Measurements from ENCODE around the gene GLS. TPM values are rescaled to one million over a fixed set of nuclear protein-coding genes. Genes with fewer than 3 reads are reported as not detected.
A peak's percentile ranks its signal among the peaks of the same experiment; 100 is the strongest.

Gene GLS
- total and polyA plus RNA-seq, 5 experiments from 2014 or later = 30.0 to 214 (median 55.9) TPM

DNA sequence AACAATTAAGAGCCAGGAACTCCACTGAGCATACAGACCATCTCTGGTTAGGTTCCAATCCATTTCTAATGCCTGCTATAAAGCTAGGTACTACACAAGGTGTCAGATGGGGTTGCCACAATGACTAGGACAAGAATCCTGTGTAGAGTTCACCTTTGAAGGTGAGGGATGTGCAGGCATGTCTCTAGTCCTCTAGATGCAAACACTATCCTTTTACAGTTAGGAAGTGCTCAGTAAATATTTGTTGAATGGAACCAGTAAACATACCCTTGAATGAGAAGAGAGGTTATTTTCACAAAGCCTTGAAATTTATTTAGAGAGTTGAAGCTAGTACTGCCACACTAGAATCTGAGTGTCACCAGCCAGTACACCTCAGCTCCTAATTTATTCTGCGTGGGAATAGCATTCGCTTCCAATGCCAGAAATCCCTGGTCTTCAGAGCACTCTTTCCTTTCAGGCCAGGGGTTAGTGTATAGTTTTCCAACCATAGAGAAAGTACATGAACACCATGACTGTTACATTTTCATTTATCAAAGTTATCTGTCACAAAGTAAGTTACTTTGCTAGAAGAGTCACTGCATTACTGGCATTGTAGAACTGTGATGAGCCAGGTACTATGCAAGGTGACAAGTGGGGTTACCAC is 85.1 kb downstream of the GLS start:
- H3K4me1 Mint-ChIP-seq = peaks cover 17 to 51% (median 25%) of the 10 kb centered on the region in 4 donors
- POLR2A ChIA-PET = interaction anchor here (0.6 to 0.9 kb wide), 2 partner anchors 23 to 47 kb away, joined by 3 read pairs; no protein-coding TSS in a partner anchor
- ATAC-seq (no peak), DNase-seq (no peak)
- peak overlapping the region in 7 of 10 donors; percentile 27 to 89 (median 61) for H3K27ac Mint-ChIP-seq
- H3K9me3 Mint-ChIP-seq = no peaks in the 10 kb centered on the region
- no peak overlapping the region for H3K4me3 Mint-ChIP-seq
- no peaks in the 10 kb centered on the region for H3K27me3 Mint-ChIP-seq
- H3K36me3 Mint-ChIP-seq = peaks cover 14 to 88% (median 17%) of the 10 kb centered on the region in 3 donors

DNA sequence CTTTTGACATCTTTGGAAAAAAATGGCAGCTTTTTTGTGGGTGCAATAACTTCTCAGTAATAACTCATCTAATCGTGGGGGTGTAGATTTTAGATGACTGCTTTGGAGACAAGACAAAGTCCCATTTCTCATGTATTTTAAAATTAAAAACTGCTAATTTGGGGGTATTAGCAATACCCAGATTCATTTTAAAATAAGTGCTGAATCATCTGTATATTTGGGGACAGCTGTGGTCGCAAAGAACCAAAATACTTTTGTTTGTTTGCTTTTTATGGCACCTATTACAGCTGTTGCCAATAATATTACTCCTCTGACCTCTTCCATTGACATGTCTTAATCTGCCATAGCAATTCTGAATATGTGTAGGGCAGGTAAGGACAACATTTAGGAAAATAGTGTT is 87.9 kb downstream of the GLS start:
- no peak for ATAC-seq

DNA sequence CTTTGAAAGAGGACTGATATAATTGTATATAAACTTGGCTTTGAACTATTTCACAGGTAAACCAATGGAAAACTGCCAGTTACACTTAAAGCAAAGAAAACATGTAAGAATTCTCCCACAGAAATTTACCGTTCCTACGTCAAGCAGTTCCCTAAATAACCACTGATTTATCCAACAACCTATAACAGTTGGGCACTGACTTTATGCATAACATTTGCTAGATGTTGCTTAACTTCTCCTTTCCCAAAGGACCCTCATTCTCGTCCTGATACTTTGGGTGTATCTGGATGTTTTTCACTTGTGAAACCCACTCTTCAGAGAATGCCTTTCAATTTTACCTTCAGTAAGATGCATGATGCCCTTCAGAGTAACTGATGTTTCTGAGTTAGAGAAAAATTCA is 89.5 kb downstream of the GLS start:
- ATAC-seq = no peak
- H3K36me3 Mint-ChIP-seq = peaks cover 15 to 92% (median 33%) of the 10 kb centered on the region in 3 donors
- POLR2A ChIA-PET = no interaction called here
- no peaks in the 10 kb centered on the region for H3K9me3 Mint-ChIP-seq
- no peaks in the 10 kb centered on the region for H3K27me3 Mint-ChIP-seq
- no peak for DNase-seq
- H3K4me1 Mint-ChIP-seq = peaks cover 4 to 46% (median 17%) of the 10 kb centered on the region in 4 donors
- no peak overlapping the region for H3K4me3 Mint-ChIP-seq
- peak overlapping the region in 9 of 10 donors; percentile 43 to 87 (median 82) for H3K27ac Mint-ChIP-seq

More for the DNA sequence above, 87.9 kb downstream of the GLS start:
- Mint-ChIP-seq H3K27me3 (no peaks in the 10 kb centered on the region), H3K4me3 (no peak overlapping the region), H3K27ac (peak overlapping the region in 6 of 10 donors; percentile 33 to 82 (median 76)), H3K9me3 (no peaks in the 10 kb centered on the region), H3K36me3 (peaks cover 11 to 91% (median 26%) of the 10 kb centered on the region in 3 donors), H3K4me1 (peaks cover 11 to 53% (median 25%) of the 10 kb centered on the region in 4 donors)
- no peak for DNase-seq
- POLR2A ChIA-PET = no interaction called here

DNA sequence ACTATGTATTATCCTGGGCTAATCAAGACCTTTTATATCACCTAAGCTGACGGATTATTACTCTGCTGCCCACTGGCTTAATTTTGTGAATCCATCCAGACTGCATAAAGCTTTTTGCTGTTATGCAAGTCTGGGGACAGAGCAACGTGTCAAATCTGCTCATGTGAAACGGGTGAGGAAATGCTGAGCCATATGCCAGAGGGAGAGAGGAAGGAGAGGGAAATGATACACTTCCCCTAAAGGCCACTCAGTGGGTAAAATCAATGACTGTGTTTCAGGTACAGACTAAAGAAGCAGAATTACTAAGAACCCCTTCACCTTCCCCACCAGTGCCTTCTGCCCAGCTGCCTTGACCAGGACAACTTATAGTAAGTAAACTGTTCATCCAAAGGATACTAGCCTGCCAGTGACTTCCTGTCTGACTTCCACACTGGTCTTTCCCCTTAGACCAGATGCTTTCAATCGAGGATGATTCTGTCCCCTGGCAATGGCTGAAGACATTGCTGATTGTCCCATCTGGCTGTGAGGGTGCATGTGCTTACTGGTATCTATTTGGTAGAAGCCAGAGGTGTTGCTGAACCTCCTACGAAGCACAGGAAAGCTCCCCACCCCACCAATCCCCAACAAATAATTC is 90.4 kb downstream of the GLS start:
- Mint-ChIP-seq H3K4me3 (no peak overlapping the region), H3K27ac (peak overlapping the region; percentile 43 to 85 (median 78)), H3K36me3 (peaks cover 15 to 93% (median 40%) of the 10 kb centered on the region in 3 donors), H3K9me3 (no peaks in the 10 kb centered on the region), H3K4me1 (peaks cover 4 to 46% (median 16%) of the 10 kb centered on the region in 4 donors), H3K27me3 (no peaks in the 10 kb centered on the region)
- no peak for ATAC-seq
- DNase-seq = no peak
- POLR2A ChIA-PET = no interaction called here

DNA sequence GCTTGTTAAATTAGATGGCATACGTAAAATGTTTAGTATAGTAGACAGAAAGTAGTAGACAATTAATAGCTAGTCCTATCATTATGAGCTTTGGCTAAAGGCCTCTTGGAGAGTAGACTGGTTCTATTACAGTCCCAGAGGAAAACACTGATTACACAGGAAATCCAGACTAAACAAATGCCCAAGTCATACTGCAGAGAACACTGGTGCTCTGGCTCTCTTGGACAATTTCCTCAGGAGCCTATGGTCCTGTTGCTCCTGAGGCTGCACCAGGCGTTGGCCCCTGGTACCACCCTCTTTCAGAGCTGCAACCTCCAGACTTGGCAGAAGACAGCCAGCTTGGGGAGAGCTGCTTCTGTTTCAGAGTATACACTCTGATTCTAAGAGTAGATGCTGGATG is 91.6 kb downstream of the GLS start:
- DNase-seq (no peak), ATAC-seq (no peak)
- peaks cover 15 to 94% (median 43%) of the 10 kb centered on the region in 3 donors for H3K36me3 Mint-ChIP-seq
- H3K27me3 Mint-ChIP-seq = no peaks in the 10 kb centered on the region
- H3K4me1 Mint-ChIP-seq = peaks cover under 1 to 44% (median 12%) of the 10 kb centered on the region in 4 donors
- no peaks in the 10 kb centered on the region for H3K9me3 Mint-ChIP-seq
- POLR2A ChIA-PET = interaction anchor here (0.7 to 2.1 kb wide), 2 partner anchors 9 to 22 kb away, joined by 3 to 7 read pairs; no protein-coding TSS in a partner anchor
- H3K27ac Mint-ChIP-seq = peak overlapping the region; percentile 19 to 85 (median 73)
- H3K4me3 Mint-ChIP-seq = no peak overlapping the region

DNA sequence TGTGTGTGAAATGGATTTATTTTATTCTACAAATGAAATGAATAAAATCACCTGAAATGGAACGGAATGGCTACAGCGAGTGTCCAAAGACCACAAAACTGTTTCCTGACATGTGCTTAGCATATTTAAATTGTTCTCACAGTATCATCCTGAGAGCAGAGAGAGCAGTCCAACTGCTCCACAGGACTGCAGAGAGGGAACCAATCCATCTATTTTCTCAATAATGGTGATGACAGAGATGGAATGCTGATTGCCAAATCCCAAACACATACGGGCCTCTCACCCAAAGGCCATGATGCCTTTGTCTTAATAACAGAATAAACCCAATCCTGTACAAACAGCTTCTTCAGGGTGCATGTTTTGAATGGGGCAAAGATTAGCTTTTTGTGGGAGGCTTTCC is 92.2 kb downstream of the GLS start:
- H3K4me3 Mint-ChIP-seq = no peak overlapping the region
- H3K27ac Mint-ChIP-seq = peak overlapping the region in 6 of 10 donors; percentile 10 to 85 (median 63)
- H3K4me1 Mint-ChIP-seq = peaks cover 0 to 47% (median 12%) of the 10 kb centered on the region in 4 donors
- H3K36me3 Mint-ChIP-seq = peaks cover 20 to 95% (median 48%) of the 10 kb centered on the region in 3 donors
- DNase-seq (no peak), ATAC-seq (no peak)
- no peaks in the 10 kb centered on the region for H3K9me3 Mint-ChIP-seq
- POLR2A ChIA-PET = interaction anchor here (2.1 kb wide), 1 partner anchor 9 kb away, joined by 7 read pairs; no protein-coding TSS in a partner anchor
- no peaks in the 10 kb centered on the region for H3K27me3 Mint-ChIP-seq

DNA sequence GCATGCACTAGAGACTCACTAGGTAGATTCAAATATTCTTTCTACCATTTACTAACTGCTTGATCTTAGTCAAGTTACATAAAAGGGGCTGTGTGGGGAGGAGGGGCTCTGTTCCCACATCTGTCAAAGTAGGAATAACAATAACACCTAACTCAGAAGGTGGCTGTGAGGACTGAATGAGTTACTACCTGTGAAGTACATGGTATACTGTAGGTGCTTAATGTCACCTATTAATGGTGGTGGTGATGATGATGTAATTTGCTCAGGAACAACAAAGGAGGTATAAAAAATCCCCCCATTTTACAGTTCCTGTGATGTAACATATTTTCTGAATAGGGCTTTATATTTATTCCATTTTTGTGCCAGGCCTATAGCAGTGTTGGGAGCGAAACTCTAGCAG is 92.6 kb downstream of the GLS start:
- H3K4me3 Mint-ChIP-seq = no peak overlapping the region
- H3K27ac Mint-ChIP-seq = peak overlapping the region in 8 of 10 donors; percentile 9 to 85 (median 73)
- DNase-seq (no peak), ATAC-seq (peak in 1 of 2 donors; percentile 35)
- no peaks in the 10 kb centered on the region for H3K27me3 Mint-ChIP-seq
- POLR2A ChIA-PET = interaction anchor here (1.1 to 2.1 kb wide), 2 partner anchors 10 to 40 kb away, joined by 3 to 7 read pairs; no protein-coding TSS in a partner anchor
- peaks cover 0 to 44% (median 12%) of the 10 kb centered on the region in 4 donors for H3K4me1 Mint-ChIP-seq
- peaks cover 24 to 95% (median 51%) of the 10 kb centered on the region in 3 donors for H3K36me3 Mint-ChIP-seq
- no peaks in the 10 kb centered on the region for H3K9me3 Mint-ChIP-seq

DNA sequence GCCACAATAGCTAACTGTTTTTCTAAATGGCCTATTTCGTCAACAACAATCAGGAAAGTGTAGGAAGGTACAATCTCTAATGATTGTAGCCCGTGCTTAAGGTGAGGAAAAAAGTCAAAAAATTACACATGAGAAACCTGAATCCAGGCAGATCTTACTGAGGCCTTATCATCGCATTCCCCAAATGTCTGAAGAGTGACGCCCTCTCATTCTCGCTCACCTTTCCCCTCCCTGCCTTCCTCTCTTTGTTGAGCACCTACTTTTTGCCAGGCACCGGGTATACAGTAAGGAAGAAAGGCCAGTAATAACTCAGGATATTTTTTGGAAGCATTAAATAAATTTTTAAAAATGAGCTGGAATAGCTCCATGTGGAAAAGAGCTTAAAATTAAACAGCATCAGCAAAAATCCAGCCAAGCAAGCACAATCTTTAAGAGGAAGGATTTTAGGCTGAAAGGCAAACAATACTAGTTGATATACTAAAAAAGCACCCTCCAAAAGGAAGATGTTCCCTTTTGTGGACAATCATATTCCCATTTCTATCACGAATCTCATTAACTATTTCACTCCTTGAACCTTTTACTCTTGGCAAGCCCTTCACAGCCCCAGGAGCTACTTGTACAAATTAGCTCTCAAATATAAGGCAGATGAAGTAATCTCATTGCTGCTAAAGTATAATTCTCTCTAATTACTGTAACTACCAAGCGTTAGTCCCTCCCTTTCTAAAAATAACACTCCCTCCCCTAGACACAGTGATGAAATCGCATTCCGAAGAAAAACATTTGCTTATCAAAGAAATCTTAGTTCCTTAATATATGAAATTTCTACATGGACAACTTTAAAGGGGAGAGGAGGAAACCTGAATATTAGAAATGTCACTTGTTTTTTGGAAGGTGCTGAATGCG is 93.4 kb downstream of the GLS start:
- POLR2A ChIA-PET = interaction anchor here (1.1 to 2.1 kb wide), 2 partner anchors 10 to 39 kb away, joined by 3 to 7 read pairs; no protein-coding TSS in a partner anchor
- DNase-seq (no peak), ATAC-seq (no peak)
- H3K27me3 Mint-ChIP-seq = no peaks in the 10 kb centered on the region
- H3K36me3 Mint-ChIP-seq = peaks cover 26 to 95% (median 54%) of the 10 kb centered on the region in 3 donors
- H3K9me3 Mint-ChIP-seq = no peaks in the 10 kb centered on the region
- H3K4me1 Mint-ChIP-seq = peaks cover 0 to 48% (median 12%) of the 10 kb centered on the region in 4 donors
- no peak overlapping the region for H3K4me3 Mint-ChIP-seq
- peak overlapping the region; percentile 53 to 93 (median 80) for H3K27ac Mint-ChIP-seq

DNA sequence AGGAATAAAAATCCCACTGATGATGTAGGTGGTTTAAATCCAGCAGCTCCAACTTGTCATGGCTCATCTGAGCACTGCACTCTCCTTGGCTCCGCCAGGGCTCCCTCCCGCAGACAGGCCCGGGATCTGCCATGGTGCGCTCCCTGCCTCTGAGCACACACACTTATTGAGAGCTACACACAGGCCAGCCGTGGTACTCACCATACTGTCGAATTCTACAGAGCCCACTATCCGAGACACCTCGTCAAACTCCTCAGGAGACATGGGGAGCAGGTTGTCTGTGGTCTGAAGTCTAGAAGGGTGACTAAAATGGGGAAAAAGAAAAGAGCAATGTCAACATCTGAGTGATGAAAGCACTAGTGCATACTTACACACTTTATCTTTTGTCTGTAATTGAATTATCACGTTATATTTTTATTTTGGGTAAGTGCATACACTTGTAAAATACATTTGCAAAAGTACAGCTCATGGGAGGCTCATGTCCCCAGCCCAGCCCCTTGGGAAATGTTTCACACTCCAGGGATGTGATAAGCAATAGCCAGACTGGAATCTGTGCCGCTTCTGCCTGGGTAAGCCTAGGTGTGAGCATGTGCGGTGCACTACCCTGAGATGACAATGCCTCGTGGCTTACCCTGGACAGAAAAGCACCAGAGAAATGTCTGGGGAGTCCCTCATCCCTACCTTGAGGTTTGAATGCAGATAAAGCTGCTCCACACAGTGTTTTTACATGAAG is 94.2 kb downstream of the GLS start:
- POLR2A ChIA-PET = interaction anchor here (1.1 kb wide), 1 partner anchor 39 kb away, joined by 3 read pairs; no protein-coding TSS in a partner anchor
- Mint-ChIP-seq H3K27me3 (no peaks in the 10 kb centered on the region), H3K27ac (peak overlapping the region; percentile 17 to 93 (median 80)), H3K4me3 (no peak overlapping the region), H3K36me3 (peaks cover 28 to 95% (median 54%) of the 10 kb centered on the region in 3 donors), H3K9me3 (no peaks in the 10 kb centered on the region), H3K4me1 (peaks cover under 1 to 46% (median 13%) of the 10 kb centered on the region in 4 donors)
- no peak for ATAC-seq
- DNase-seq = no peak

DNA sequence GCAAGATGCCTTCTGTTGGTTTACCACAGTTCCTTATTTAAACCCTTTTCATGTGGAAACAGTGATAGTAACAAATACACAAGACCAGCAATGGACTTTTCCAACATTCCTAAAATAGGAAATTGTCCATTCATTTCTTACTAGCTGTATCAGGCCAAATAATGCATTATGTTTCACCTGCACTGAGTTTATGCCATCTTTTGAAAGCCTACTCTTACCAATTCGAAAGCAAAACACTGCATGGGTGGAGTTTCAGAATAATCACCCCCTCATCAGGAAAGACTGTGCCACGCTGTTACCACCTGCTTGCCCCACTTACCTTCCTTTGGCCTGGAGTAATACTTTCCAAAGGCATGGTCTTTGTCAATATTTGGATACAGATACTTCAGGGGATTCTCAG is 95.9 kb downstream of the GLS start:
- Mint-ChIP-seq H3K4me3 (no peak overlapping the region), H3K9me3 (no peaks in the 10 kb centered on the region), H3K27ac (peak overlapping the region in 8 of 10 donors; percentile 23 to 76 (median 63)), H3K4me1 (peaks cover 10 to 48% (median 26%) of the 10 kb centered on the region in 4 donors), H3K36me3 (peaks cover 22 to 95% (median 57%) of the 10 kb centered on the region in 3 donors), H3K27me3 (no peaks in the 10 kb centered on the region)
- ATAC-seq (no peak), DNase-seq (no peak)
- POLR2A ChIA-PET = no interaction called here

DNA sequence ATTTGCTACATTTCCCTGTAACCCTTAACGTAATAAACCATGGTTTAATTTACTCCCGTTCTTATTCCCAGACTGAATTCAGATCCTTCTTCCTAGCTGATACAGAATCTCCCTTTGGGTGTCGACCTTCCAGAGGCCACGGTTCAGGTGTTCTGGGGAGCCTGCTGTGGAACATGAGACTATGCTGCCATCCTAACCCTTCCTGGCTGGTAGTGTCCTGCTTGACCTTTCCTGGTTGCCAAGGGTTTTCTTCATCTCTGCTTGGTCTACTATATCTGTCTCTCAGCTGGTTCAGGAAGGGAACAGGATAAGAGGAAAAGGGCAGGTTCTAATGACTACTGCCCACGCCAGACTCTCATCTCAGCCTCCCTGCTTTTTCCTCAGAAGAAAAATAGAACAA is 96.9 kb downstream of the GLS start:
- H3K4me3 Mint-ChIP-seq = no peak overlapping the region

More for the DNA sequence above, 96.9 kb downstream of the GLS start:
- POLR2A ChIA-PET = no interaction called here
- DNase-seq = no peak
- Mint-ChIP-seq H3K36me3 (peaks cover 22 to 96% (median 59%) of the 10 kb centered on the region in 3 donors), H3K9me3 (no peaks in the 10 kb centered on the region), H3K4me1 (peaks cover 14 to 54% (median 36%) of the 10 kb centered on the region in 4 donors), H3K27me3 (no peaks in the 10 kb centered on the region), H3K27ac (peak overlapping the region; percentile 57 to 89 (median 79))
- ATAC-seq = no peak

Data from naive thymus-derived CD8-positive, alpha-beta T cell (primary cell).